RWPE2 (cell line): ENCODE measurements around the gene DENND1A.

ENCODE experiments used
- ATAC-seq: fragments of 200-7000 bp; cut with Tn5 transposase; 3 replicates; pipeline ENCODE4 v1.9.1; 2021; ENCODE audit warnings: low read depth
- DNase-seq: peaks from one replicate; pipeline ENCODE4 v3.0.0-alpha.2; 2020; ENCODE audit warnings: low spot score
- H3K27ac ChIP-seq: fragments of 450-650 bp; 2 replicates; pipeline ENCODE4 v1.5.1; 2017; ENCODE audit warnings: mild to moderate bottlenecking; ENCODE audit not compliant: poor library complexity, severe bottlenecking
- H3K27me3 ChIP-seq: fragments of 250-450 bp; sonication (Bioruptor Pico); 2 replicates; pipeline ENCODE4 v1.5.1; 2021; ENCODE audit warnings: mild to moderate bottlenecking, moderate library complexity; ENCODE audit not compliant: insufficient read depth, poor library complexity, severe bottlenecking
- H3K36me3 ChIP-seq: fragments of 250-450 bp; sonication (Bioruptor Pico); 2 replicates; pipeline ENCODE4 v1.5.1; 2020; ENCODE audit warnings: low read depth, mild to moderate bottlenecking, moderate library complexity
- H3K4me1 ChIP-seq: fragments of 250-450 bp; sonication (Bioruptor Pico); 2 replicates; pipeline ENCODE4 v1.5.1; 2021; ENCODE audit warnings: mild to moderate bottlenecking, moderate library complexity; ENCODE audit not compliant: insufficient read depth, poor library complexity, severe bottlenecking
- H3K4me3 ChIP-seq: fragments of 250-450 bp; sonication (Bioruptor Pico); 2 replicates; pipeline ENCODE4 v1.5.1; 2021; ENCODE audit warnings: mild to moderate bottlenecking, moderate library complexity; ENCODE audit not compliant: severe bottlenecking
- H3K9me3 ChIP-seq: fragments of 250-450 bp; sonication (Bioruptor Pico); 2 replicates; pipeline ENCODE4 v1.5.1; 2021; ENCODE audit warnings: mild to moderate bottlenecking, moderate library complexity; ENCODE audit not compliant: severe bottlenecking
- TF ChIP-seq, protein P1 (sequence below): fragments of 450-650 bp; IDR thresholded peaks from one replicate; pipeline ENCODE4 v1.5.1; 2017; ENCODE audit warnings: mild to moderate bottlenecking, moderate library complexity; ENCODE audit not compliant: poor library complexity, severe bottlenecking

DENND1A gene

DNA sequence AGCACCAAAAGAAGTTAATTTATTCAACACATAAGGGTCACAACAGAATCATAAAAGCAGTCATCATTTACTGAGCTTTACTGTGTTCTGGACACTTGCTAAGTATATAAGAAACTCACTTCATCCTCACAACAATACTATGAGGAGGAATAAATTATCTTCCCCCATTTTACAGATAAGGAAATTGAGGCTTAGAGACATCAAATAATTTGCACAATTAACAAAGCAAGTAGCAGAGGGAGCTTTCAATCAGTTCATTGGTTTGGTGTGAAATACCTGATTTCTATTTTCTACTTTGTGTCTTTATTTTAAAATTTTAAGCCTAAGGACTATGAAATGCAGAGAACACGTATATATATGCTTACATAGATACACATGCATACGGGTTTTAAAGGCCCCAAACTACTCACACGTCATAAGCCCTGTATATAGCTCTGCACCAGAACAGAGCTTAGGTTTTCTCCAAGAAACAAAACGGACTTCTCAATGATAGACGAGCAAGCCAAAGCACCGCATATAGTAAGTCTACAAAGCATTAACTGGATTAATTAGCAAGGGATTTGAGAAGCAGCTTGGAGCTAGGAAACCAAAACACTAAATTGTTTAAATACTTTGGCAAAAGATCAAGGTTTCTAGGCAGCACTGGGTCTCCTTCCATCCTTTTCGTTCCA lies 95.6 kb downstream of the DENND1A start:
- H3K27me3 ChIP-seq, result no peaks in the 10 kb centered on the region
- H3K4me3 ChIP-seq, result no peak overlapping the region
- H3K27ac ChIP-seq, result no peak overlapping the region
- TF ChIP-seq, protein P1, sequence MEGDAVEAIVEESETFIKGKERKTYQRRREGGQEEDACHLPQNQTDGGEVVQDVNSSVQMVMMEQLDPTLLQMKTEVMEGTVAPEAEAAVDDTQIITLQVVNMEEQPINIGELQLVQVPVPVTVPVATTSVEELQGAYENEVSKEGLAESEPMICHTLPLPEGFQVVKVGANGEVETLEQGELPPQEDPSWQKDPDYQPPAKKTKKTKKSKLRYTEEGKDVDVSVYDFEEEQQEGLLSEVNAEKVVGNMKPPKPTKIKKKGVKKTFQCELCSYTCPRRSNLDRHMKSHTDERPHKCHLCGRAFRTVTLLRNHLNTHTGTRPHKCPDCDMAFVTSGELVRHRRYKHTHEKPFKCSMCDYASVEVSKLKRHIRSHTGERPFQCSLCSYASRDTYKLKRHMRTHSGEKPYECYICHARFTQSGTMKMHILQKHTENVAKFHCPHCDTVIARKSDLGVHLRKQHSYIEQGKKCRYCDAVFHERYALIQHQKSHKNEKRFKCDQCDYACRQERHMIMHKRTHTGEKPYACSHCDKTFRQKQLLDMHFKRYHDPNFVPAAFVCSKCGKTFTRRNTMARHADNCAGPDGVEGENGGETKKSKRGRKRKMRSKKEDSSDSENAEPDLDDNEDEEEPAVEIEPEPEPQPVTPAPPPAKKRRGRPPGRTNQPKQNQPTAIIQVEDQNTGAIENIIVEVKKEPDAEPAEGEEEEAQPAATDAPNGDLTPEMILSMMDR, result no peak
- ATAC-seq, result no peak
- no peaks in the 10 kb centered on the region for H3K36me3 ChIP-seq
- peaks cover 2% of the 10 kb centered on the region for H3K9me3 ChIP-seq
- no peaks in the 10 kb centered on the region for H3K4me1 ChIP-seq
- DNase-seq, result no peak

DNA sequence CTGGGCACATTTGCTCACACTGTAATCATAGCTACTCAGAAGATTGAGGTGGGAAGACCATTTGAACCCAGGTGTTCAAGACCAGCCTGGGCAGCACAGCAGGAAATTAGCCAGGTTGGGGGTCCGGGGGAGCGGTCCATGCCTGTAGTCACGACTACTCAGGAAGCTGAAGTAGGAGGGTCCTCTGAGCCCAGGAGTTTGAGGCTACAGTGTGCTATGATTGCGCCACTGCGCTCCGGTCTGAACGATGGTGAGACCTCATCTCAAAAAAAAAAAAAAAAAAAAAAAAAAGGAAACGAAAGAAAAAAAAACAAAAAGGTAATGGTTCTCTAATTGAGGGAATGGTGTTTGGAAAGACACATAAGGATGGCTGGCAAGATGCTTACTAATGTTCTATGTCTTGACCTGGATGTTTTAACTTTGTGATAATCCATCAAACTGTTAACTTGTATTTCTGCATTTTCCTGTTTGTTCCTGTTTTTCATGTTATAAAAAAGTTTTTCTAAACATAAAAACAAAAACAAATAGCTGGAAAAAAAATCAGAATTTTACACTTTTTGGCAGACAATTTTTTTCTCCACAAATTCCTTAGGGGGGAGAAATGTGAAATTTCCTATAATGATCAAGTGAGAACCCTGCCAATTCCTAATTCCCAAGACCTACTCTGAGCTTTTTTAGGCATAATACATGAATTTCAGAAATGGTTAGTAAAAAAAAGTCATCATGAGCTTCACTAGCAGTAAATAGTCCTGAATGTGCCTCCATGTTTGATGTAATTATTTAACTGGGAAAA lies 96.9 kb downstream of the DENND1A start:
- H3K27ac ChIP-seq, result no peak overlapping the region
- H3K27me3 ChIP-seq, result no peaks in the 10 kb centered on the region
- DNase-seq (no peak), ATAC-seq (no peak)
- peaks cover 6% of the 10 kb centered on the region for H3K9me3 ChIP-seq
- H3K36me3 ChIP-seq, result no peaks in the 10 kb centered on the region; the same call in 1 of the 2 replicates
- no peaks in the 10 kb centered on the region for H3K4me1 ChIP-seq
- H3K4me3 ChIP-seq, result no peak overlapping the region
- TF ChIP-seq, protein P1, result no peak

DNA sequence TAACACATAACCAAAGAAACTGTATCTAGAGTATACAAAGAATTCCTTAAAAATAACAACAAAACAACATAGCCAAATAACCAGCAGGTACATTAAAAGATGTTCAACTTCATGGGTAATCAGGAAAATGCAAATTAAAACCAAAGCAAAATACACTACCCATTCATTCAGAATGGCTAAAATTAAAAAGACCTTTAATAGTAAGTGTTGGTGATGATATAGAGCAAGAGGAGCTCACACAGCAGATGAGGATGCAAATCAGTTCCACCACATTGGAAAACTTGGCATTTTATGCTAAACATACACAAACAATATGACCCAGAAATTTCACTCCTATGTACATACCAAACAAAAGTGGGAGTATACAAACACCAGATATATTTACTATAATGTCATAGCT lies 97.8 kb downstream of the DENND1A start:
- TF ChIP-seq, protein P1, result no peak
- H3K9me3 ChIP-seq, result peaks cover 11% of the 10 kb centered on the region

DNA sequence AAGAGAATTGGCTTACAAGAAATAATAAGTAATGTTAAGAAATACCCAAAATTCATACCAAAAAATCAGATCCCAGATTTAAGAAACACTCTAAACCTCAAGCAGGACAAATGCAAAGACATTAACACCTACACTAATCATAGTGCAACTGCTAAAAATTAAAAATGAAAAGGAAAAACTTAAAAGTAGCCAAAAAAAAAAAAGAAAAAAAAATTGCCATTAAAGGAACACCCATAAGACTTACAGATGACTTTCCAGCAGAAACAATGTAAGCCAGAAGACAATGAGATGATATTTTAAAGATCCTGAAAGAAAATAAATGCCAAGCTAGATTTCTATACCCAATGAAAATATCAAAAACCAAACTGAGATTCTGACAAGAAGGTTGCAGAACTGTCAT lies 101.5 kb downstream of the DENND1A start:
- no peaks in the 10 kb centered on the region for H3K27me3 ChIP-seq
- H3K9me3 ChIP-seq, result peaks cover 11% of the 10 kb centered on the region
- no peaks in the 10 kb centered on the region for H3K4me1 ChIP-seq
- no peak overlapping the region for H3K27ac ChIP-seq
- no peaks in the 10 kb centered on the region; the same call in 1 of the 2 replicates for H3K36me3 ChIP-seq
- DNase-seq (no peak), ATAC-seq (no peak)
- no peak overlapping the region for H3K4me3 ChIP-seq
- TF ChIP-seq, protein P1, result no peak

More for the DNA sequence above, 97.8 kb downstream of the DENND1A start:
- no peak overlapping the region for H3K4me3 ChIP-seq
- no peaks in the 10 kb centered on the region for H3K27me3 ChIP-seq
- ATAC-seq, result no peak
- H3K27ac ChIP-seq, result no peak overlapping the region
- no peaks in the 10 kb centered on the region; the same call in 1 of the 2 replicates for H3K36me3 ChIP-seq
- no peaks in the 10 kb centered on the region for H3K4me1 ChIP-seq
- no peak for DNase-seq
